HepG2 (cell line): ENCODE results near the gene HAGHL. TPM values are rescaled to one million over a fixed set of nuclear protein-coding genes. Genes with fewer than 3 reads are reported as not detected.

Experiments
- HHEX ChIP-seq: IDR thresholded peaks from 2 replicates; pipeline ENCODE4 v1.6.1; 2016; ENCODE audit warnings: control low read depth
- IRF2 ChIP-seq: IDR thresholded peaks from 2 replicates; pipeline ENCODE4 v1.6.1; 2018; ENCODE audit warnings: missing genetic modification reagents, missing compliant biosample characterization
- MAFF ChIP-seq: IDR thresholded peaks from 2 replicates; pipeline ENCODE4 v1.6.1; 2011; ENCODE audit warnings: low read depth, low read length, improper control_type of control experiment
- MBD4 ChIP-seq: IDR thresholded peaks from 2 replicates; pipeline ENCODE4 v1.6.1; 2012; ENCODE audit warnings: low read length, inconsistent platforms, borderline replicate concordance
- REPIN1 ChIP-seq: sonication (generic); formaldehyde crosslinking; IDR thresholded peaks from 2 replicates; pipeline ENCODE4 v1.8.0; 2022; ENCODE audit warnings: missing genetic modification reagents, low read depth, mild to moderate bottlenecking, borderline replicate concordance
- RXRA ChIP-seq: sonication (generic); formaldehyde crosslinking; IDR thresholded peaks from 2 replicates; pipeline ENCODE4 v1.5.1; 2020; ENCODE audit warnings: missing genetic modification reagents
- SATB2 ChIP-seq: sonication (generic); formaldehyde crosslinking; IDR thresholded peaks from 2 replicates; pipeline ENCODE4 v1.5.0; 2020; ENCODE audit warnings: missing genetic modification reagents
- ZNF788 ChIP-seq: sonication (generic); formaldehyde crosslinking; IDR thresholded peaks from 2 replicates; pipeline ENCODE4 v1.5.0; 2020; ENCODE audit warnings: mild to moderate bottlenecking, missing genetic modification reagents, borderline replicate concordance
- polyA plus RNA-seq, 8 experiments: library from polyadenylated mRNA; depleted of rRNA in 3 of 8; stranded (reverse) in 7 of 8; unstranded in 1 of 8; fragments of >200 nt; fragmentation: Illumina TruSeq in 4 of 8; extraction: Trizol in 4 of 8; gene quantifications; 2 replicates each; pipeline versions ENCODE4 v1.2.1 to v1.2.3, GENCODE V29; 2011 to 2016; ENCODE audit warnings: low read depth in 4 of 8, missing spikeins in 1 of 8, mixed read lengths in 1 of 8; ENCODE audit not compliant: insufficient read depth in 1 of 8
- total RNA-seq, 5 experiments: library from RNA; depleted of rRNA; stranded (reverse); fragments of >200 nt; fragmentation: Illumina TruSeq; extraction: Trizol; gene quantifications; 2 replicates each; pipeline ENCODE4 v1.2.3, GENCODE V29; 2016; ENCODE audit warnings: low read depth in 1 of 5
- TF ChIP-seq, protein P1 (sequence below), 2 experiments: fragments of 450-650 bp in 1 of 2; sonication (generic) in 1 of 2; formaldehyde crosslinking in 1 of 2; IDR thresholded peaks; 2 replicates each; pipeline versions ENCODE4 v1.6.1 to v1.8.0; 2016 to 2022; ENCODE audit warnings: antibody characterized with exemption in 1 of 2, mild to moderate bottlenecking in 1 of 2, missing genetic modification reagents in 1 of 2
- TF ChIP-seq, protein P2 (sequence below), 2 experiments: sonication (generic) in 1 of 2; formaldehyde crosslinking in 1 of 2; IDR thresholded peaks; 2 replicates each; pipeline versions ENCODE4 v1.6.1 to v1.9.0; 2014 to 2022; ENCODE audit warnings: antibody characterized with exemption in 1 of 2, borderline replicate concordance in 1 of 2, inconsistent platforms in 1 of 2, low read depth in 1 of 2, missing genetic modification reagents in 1 of 2

HAGHL gene
- total and polyA plus RNA-seq, 2 of the 13 experiments (the other 11 are each of a cell fraction or from before 2014, with no cell fraction given), result 3.4 to 8.4 TPM

DNA sequence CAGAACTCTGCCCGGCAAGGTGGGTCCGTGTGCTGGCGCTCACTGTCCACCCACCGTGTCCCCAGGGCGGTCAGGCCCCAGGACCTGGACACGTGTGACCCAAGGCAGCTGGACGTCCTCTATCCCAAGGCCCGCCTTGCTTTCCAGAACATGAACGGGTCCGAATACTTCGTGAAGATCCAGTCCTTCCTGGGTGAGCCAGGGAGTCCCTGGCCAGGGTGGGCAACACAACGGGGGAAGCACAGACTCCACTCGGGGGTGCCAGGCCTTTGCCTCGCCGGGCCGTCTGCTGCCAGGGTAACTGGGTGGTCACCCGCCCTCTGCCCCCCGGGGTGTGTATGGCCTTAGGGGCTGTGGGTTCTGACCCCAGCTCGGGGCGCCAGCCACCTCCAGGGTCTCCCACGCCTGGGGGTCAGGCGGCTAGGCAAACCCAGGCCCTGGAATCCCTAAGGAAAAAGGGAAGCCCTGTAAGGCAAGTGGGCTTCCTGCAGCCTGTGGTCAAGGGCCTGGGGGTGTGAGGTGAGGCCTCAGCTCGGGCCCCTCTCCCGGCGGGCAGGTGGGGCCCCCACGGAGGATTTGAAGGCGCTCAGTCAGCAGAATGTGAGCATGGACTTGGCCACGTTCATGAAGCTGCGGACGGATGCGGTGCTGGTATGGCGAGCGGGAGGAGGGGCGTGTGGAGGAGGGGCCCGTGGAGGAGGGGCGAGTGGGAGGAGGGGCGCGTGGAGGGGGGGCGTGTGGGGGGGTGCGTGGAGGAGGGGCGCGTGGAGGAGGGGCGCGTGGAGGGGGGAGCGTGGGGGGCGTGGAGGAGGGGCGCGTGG lies 40.1 kb downstream of the HAGHL start (continued):
- TF ChIP-seq, protein P1, sequence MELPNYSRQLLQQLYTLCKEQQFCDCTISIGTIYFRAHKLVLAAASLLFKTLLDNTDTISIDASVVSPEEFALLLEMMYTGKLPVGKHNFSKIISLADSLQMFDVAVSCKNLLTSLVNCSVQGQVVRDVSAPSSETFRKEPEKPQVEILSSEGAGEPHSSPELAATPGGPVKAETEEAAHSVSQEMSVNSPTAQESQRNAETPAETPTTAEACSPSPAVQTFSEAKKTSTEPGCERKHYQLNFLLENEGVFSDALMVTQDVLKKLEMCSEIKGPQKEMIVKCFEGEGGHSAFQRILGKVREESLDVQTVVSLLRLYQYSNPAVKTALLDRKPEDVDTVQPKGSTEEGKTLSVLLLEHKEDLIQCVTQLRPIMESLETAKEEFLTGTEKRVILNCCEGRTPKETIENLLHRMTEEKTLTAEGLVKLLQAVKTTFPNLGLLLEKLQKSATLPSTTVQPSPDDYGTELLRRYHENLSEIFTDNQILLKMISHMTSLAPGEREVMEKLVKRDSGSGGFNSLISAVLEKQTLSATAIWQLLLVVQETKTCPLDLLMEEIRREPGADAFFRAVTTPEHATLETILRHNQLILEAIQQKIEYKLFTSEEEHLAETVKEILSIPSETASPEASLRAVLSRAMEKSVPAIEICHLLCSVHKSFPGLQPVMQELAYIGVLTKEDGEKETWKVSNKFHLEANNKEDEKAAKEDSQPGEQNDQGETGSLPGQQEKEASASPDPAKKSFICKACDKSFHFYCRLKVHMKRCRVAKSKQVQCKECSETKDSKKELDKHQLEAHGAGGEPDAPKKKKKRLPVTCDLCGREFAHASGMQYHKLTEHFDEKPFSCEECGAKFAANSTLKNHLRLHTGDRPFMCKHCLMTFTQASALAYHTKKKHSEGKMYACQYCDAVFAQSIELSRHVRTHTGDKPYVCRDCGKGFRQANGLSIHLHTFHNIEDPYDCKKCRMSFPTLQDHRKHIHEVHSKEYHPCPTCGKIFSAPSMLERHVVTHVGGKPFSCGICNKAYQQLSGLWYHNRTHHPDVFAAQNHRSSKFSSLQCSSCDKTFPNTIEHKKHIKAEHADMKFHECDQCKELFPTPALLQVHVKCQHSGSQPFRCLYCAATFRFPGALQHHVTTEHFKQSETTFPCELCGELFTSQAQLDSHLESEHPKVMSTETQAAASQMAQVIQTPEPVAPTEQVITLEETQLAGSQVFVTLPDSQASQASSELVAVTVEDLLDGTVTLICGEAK (IDR thresholded peaks at IDR 0.05), result no peak
- TF ChIP-seq, protein P1 (CRISPR knock-in tag; IDR thresholded peaks at IDR 0.05), result no peak
- TF ChIP-seq MAFF, result peak; percentile 45; the same call in 1 of the 2 replicates
- TF ChIP-seq REPIN1 (CRISPR knock-in tag), result no peak
- TF ChIP-seq HHEX, result no peak
- no peak for TF ChIP-seq ZNF788 (CRISPR knock-in tag)
- no peak for TF ChIP-seq RXRA
- TF ChIP-seq SATB2 (CRISPR knock-in tag), result no peak
- TF ChIP-seq MBD4, result no peak
- no peak for TF ChIP-seq IRF2
- TF ChIP-seq, protein P2, sequence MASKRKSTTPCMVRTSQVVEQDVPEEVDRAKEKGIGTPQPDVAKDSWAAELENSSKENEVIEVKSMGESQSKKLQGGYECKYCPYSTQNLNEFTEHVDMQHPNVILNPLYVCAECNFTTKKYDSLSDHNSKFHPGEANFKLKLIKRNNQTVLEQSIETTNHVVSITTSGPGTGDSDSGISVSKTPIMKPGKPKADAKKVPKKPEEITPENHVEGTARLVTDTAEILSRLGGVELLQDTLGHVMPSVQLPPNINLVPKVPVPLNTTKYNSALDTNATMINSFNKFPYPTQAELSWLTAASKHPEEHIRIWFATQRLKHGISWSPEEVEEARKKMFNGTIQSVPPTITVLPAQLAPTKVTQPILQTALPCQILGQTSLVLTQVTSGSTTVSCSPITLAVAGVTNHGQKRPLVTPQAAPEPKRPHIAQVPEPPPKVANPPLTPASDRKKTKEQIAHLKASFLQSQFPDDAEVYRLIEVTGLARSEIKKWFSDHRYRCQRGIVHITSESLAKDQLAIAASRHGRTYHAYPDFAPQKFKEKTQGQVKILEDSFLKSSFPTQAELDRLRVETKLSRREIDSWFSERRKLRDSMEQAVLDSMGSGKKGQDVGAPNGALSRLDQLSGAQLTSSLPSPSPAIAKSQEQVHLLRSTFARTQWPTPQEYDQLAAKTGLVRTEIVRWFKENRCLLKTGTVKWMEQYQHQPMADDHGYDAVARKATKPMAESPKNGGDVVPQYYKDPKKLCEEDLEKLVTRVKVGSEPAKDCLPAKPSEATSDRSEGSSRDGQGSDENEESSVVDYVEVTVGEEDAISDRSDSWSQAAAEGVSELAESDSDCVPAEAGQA (IDR thresholded peaks at IDR 0.05; ENCODE audit: low read depth), result no peak
- TF ChIP-seq, protein P2 (CRISPR knock-in tag; IDR thresholded peaks at IDR 0.05; ENCODE audit: borderline replicate concordance), result no peak
